ENCODE results near the gene PRICKLE3.
A peak's percentile ranks its signal among the peaks of the same experiment; 100 is the strongest.

Gene PRICKLE3

GRCh38 chrX:49230500-49231232 lies 44.5 kb upstream of the PRICKLE3 start:
- DNase-seq (ENCODE audit: low read depth): peak; percentile 72
- TF ChIP-seq, protein P1, sequence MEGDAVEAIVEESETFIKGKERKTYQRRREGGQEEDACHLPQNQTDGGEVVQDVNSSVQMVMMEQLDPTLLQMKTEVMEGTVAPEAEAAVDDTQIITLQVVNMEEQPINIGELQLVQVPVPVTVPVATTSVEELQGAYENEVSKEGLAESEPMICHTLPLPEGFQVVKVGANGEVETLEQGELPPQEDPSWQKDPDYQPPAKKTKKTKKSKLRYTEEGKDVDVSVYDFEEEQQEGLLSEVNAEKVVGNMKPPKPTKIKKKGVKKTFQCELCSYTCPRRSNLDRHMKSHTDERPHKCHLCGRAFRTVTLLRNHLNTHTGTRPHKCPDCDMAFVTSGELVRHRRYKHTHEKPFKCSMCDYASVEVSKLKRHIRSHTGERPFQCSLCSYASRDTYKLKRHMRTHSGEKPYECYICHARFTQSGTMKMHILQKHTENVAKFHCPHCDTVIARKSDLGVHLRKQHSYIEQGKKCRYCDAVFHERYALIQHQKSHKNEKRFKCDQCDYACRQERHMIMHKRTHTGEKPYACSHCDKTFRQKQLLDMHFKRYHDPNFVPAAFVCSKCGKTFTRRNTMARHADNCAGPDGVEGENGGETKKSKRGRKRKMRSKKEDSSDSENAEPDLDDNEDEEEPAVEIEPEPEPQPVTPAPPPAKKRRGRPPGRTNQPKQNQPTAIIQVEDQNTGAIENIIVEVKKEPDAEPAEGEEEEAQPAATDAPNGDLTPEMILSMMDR (IDR thresholded peaks at IDR 0.05; ENCODE audit: insufficient read depth, low read depth, low read length, missing control alignments): peak; percentile 26

GRCh38 chrX:49228185-49228584 lies 42.0 kb upstream of the PRICKLE3 start:
- no peak for DNase-seq (ENCODE audit: low read depth)
- H3K4me3 ChIP-seq (ENCODE audit: low read depth, low read length): no peak overlapping the region
- TF ChIP-seq, protein P1 (IDR thresholded peaks at IDR 0.05; ENCODE audit: insufficient read depth, low read depth, low read length, missing control alignments): no peak

More at GRCh38 chrX:49230500-49231232, 44.5 kb upstream of the PRICKLE3 start:
- peak overlapping the region; percentile 64 for H3K4me3 ChIP-seq (ENCODE audit: low read depth, low read length)

GRCh38 chrX:49227726-49228125 lies 41.6 kb upstream of the PRICKLE3 start:
- no peak for DNase-seq (ENCODE audit: low read depth)
- TF ChIP-seq, protein P1 (IDR thresholded peaks at IDR 0.05; ENCODE audit: insufficient read depth, low read depth, low read length, missing control alignments): no peak
- no peak overlapping the region for H3K4me3 ChIP-seq (ENCODE audit: low read depth, low read length)

- no peak for DNase-seq (ENCODE audit: low read depth)
- TF ChIP-seq, protein P1 (IDR thresholded peaks at IDR 0.05; ENCODE audit: insufficient read depth, low read depth, low read length, missing control alignments): no peak
- H3K4me3 ChIP-seq (ENCODE audit: low read depth, low read length): no peak overlapping the region
These were observed 40.8 kb upstream of the PRICKLE3 start for GRCh38 chrX:49226946-49227345.

GRCh38 chrX:49225858-49226257 lies 39.7 kb upstream of the PRICKLE3 start:
- H3K4me3 ChIP-seq (ENCODE audit: low read depth, low read length): no peak overlapping the region
- TF ChIP-seq, protein P1 (IDR thresholded peaks at IDR 0.05; ENCODE audit: insufficient read depth, low read depth, low read length, missing control alignments): no peak
- no peak for DNase-seq (ENCODE audit: low read depth)

DNA sequence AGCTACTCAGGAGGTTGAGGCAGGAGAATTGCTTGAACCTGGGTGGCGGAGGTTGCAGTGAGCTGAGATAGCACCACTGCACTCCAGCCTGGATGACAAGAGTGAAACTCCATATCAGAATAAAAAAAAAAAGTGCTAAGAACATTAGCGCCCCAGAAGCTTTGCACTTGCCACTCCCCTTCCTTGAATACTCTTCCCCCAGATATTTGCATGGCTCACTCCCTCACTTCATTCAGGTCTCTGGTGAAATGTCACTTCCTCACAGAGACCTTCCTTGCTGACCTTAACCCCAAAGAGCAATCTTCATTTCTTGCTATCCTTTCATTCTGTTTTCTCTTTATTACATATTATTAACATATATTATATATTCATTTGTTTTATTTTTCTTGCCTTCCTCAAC lies 35.7 kb upstream of the PRICKLE3 start:
- no peak overlapping the region for H3K4me3 ChIP-seq (ENCODE audit: low read depth, low read length)
- no peak for DNase-seq (ENCODE audit: low read depth)
- TF ChIP-seq, protein P1 (IDR thresholded peaks at IDR 0.05; ENCODE audit: insufficient read depth, low read depth, low read length, missing control alignments): no peak

GRCh38 chrX:49220100-49220499 lies 33.9 kb upstream of the PRICKLE3 start:
- DNase-seq (ENCODE audit: low read depth): no peak
- H3K4me3 ChIP-seq (ENCODE audit: low read depth, low read length): no peak overlapping the region
- TF ChIP-seq, protein P1 (IDR thresholded peaks at IDR 0.05; ENCODE audit: insufficient read depth, low read depth, low read length, missing control alignments): no peak
